Measurements from ENCODE around the gene FBXO41. TPM values are rescaled to one million over a fixed set of nuclear protein-coding genes. Genes with fewer than 3 reads are reported as not detected.

Gene FBXO41
- total and polyA plus RNA-seq, 10 of the 15 experiments (the other 5 are each of a cell fraction or from before 2014, with no cell fraction given), result 1.9 to 38.9 (median 11.3) TPM

GRCh38 chr2:73286134-73286655 lies 1.9 kb upstream of the FBXO41 start:
- H3K36me3 ChIP-seq (ENCODE audit: control insufficient read depth in 2 of 2, insufficient read depth in 2 of 2, low read length in 1 of 2), result no peaks in the 10 kb centered on the region; a peak in 1 of 4 replicates
- FAIRE-seq, result no peak
- TF ChIP-seq TARDBP (IDR thresholded peaks at IDR 0.05; ENCODE audit: borderline replicate concordance) (no peak), SUZ12 (IDR thresholded peaks at IDR 0.05; ENCODE audit: unreplicated experiment) (no peak), ZNF384 (IDR thresholded peaks at IDR 0.05; ENCODE audit: borderline replicate concordance, low read depth, low read length) (no peak)
- in situ Hi-C loops (cut with MboI) (no loop called here), intact Hi-C loops (cut with micrococcal nuclease; ENCODE audit: unreplicated experiment) (no loop called here)
- CTCF ChIA-PET, result interaction anchor here (1.0 to 1.2 kb wide), 2 partner anchors 15 to 74 kb away, joined by 3 to 4 read pairs; no protein-coding TSS in a partner anchor
- H3K79me2 ChIP-seq (ENCODE audit: control insufficient read depth, insufficient read depth, low read length), result peaks cover 35% of the 10 kb centered on the region
- SMC1A ChIA-PET (ENCODE audit: uncharacterized antibody, unreplicated experiment), result interaction anchor here (0.8 to 2.8 kb wide), 3 partner anchors 18 to 74 kb away, joined by 3 to 6 read pairs (median 5); no protein-coding TSS in a partner anchor
- WGBS (ENCODE audit: insufficient coverage, insufficient replicate concordance, low lambda C conversion rate, missing lambda C conversion rate), result 97% methylated on average over 3 of the region's 3 CpGs
- H3K4me3 ChIP-seq, result no peak overlapping the region
- DNase-seq (ENCODE audit: low read depth, low spot score), result no peak
- POLR2A ChIA-PET, result interaction anchor here (1.1 to 2.3 kb wide), 2 partner anchors 8 to 50 kb away, joined by 3 to 12 read pairs; no protein-coding TSS in a partner anchor
- peaks cover 4% of the 10 kb centered on the region; the same call in 1 of the 2 replicates for H4K20me1 ChIP-seq (ENCODE audit: control insufficient read depth, insufficient read depth)
- RAD21 ChIA-PET (ENCODE audit: unreplicated experiment), result interaction anchor here (2.1 kb wide), 1 partner anchor 10 kb away, joined by 4 read pairs; no protein-coding TSS in a partner anchor
- no peak overlapping the region for H2AFZ ChIP-seq (ENCODE audit: control insufficient read depth, low read depth, low read length)
- no TSS peak for BruUV-seq (replicated peaks)
- H3K9ac ChIP-seq (ENCODE audit: control insufficient read depth, insufficient read depth, low read length), result no peak overlapping the region
- no peak overlapping the region for H3K27ac ChIP-seq (ENCODE audit: control insufficient read depth, insufficient read depth)
- H3K4me1 ChIP-seq (ENCODE audit: control insufficient read depth, insufficient read depth, low read length), result peaks cover 11% of the 10 kb centered on the region
- H3K9me3 ChIP-seq (replicated peaks; ENCODE audit: control insufficient read depth, insufficient read depth, low read length), result no peaks in the 10 kb centered on the region
- no peak overlapping the region for H3K4me2 ChIP-seq (ENCODE audit: control insufficient read depth, insufficient read depth)
- H3K27me3 ChIP-seq (replicated peaks in 1 of 2; ENCODE audit: control insufficient read depth in 2 of 2, insufficient read depth in 2 of 2, low read length in 1 of 2), result peaks cover under 1 to 3% of the 10 kb centered on the region in 2 experiments; a peak in 3 of 4 replicates
- no peak for ATAC-seq

GRCh38 chr2:73285159-73285739 lies 971 bp upstream of the FBXO41 start:
- peak; percentile 49 for DNase-seq (ENCODE audit: low read depth, low spot score)
- H3K4me2 ChIP-seq (ENCODE audit: control insufficient read depth, insufficient read depth), result peak overlapping the region; percentile 78
- H2AFZ ChIP-seq (ENCODE audit: control insufficient read depth, low read depth, low read length), result peak overlapping the region; percentile 89
- peaks cover 11% of the 10 kb centered on the region for H3K4me1 ChIP-seq (ENCODE audit: control insufficient read depth, insufficient read depth, low read length)
- ChIA-PET POLR2A (interaction anchor here (0.8 to 2.3 kb wide), 2 partner anchors 49 to 52 kb away, joined by 3 to 12 read pairs; partner anchors contain the start of gene PRADC1), CTCF (interaction anchor here (0.7 to 1.6 kb wide), 6 partner anchors 13 to 625 kb away, joined by 3 to 8 read pairs (median 4); partner anchors contain the start of gene CCT7), RAD21 (ENCODE audit: unreplicated experiment) (interaction anchor here (1.2 to 2.1 kb wide), 4 partner anchors 8 to 108 kb away, joined by 3 to 5 read pairs (median 4); partner anchors contain the start of gene EGR4), SMC1A (ENCODE audit: uncharacterized antibody, unreplicated experiment) (interaction anchor here (0.8 to 2.8 kb wide), 4 partner anchors 9 to 75 kb away, joined by 3 to 6 read pairs (median 4); no protein-coding TSS in a partner anchor)
- H3K79me2 ChIP-seq (ENCODE audit: control insufficient read depth, insufficient read depth, low read length), result peaks cover 43% of the 10 kb centered on the region
- peak overlapping the region; percentile 80 for H3K27ac ChIP-seq (ENCODE audit: control insufficient read depth, insufficient read depth)
- 1% methylated on average over 5 of the region's 5 CpGs for WGBS (ENCODE audit: insufficient coverage, insufficient replicate concordance, low lambda C conversion rate, missing lambda C conversion rate)
- no peaks in the 10 kb centered on the region; the same call in 1 of the 2 replicates for H4K20me1 ChIP-seq (ENCODE audit: control insufficient read depth, insufficient read depth)
- intact Hi-C loops (cut with micrococcal nuclease; ENCODE audit: unreplicated experiment), result loop anchor here (2.0 kb wide), 2 partner anchors 50 to 100 kb away; partner anchors contain the start of genes ALMS1 and CCT7
- H3K36me3 ChIP-seq (ENCODE audit: control insufficient read depth in 2 of 2, insufficient read depth in 2 of 2, low read length in 1 of 2), result no peaks in the 10 kb centered on the region; a peak in 1 of 4 replicates
- FAIRE-seq, result peak; percentile 90
- H3K9ac ChIP-seq (ENCODE audit: control insufficient read depth, insufficient read depth, low read length), result peak overlapping the region; percentile 79
- H3K4me3 ChIP-seq, result peak overlapping the region; percentile 99
- H3K27me3 ChIP-seq (replicated peaks in 1 of 2; ENCODE audit: control insufficient read depth in 2 of 2, insufficient read depth in 2 of 2, low read length in 1 of 2), result no peaks in the 10 kb centered on the region
- no TSS peak for BruUV-seq (replicated peaks)
- in situ Hi-C loops (cut with MboI), result no loop called here
- ATAC-seq, result peak; percentile 74
- no peaks in the 10 kb centered on the region for H3K9me3 ChIP-seq (replicated peaks; ENCODE audit: control insufficient read depth, insufficient read depth, low read length)
- TF ChIP-seq SREBF1 (IDR thresholded peaks at IDR 0.05; ENCODE audit: low read length) (no peak), BHLHE40 (IDR thresholded peaks at IDR 0.05; ENCODE audit: borderline replicate concordance in 1 of 2, low read depth in 2 of 2, low read length in 1 of 2) (peak; percentile 56 to 73; a peak in 2 of 4 replicates), NBN (IDR thresholded peaks at IDR 0.05) (no peak; the same call in 1 of the 2 replicates), HDGF (IDR thresholded peaks at IDR 0.05) (0 out of 2 replicates have a peak, but pooled peaks have one; percentile 36), MXI1 (IDR thresholded peaks at IDR 0.05; ENCODE audit: low read depth, low read length) (peak; percentile 79), ZNF274 (IDR thresholded peaks at IDR 0.05; ENCODE audit: insufficient read depth, insufficient read length) (no peak), CREB1 (IDR thresholded peaks at IDR 0.05; ENCODE audit: low read depth) (no peak), RUNX3 (IDR thresholded peaks at IDR 0.05; ENCODE audit: low read length) (peak; percentile 69), NR2F1 (conservative IDR thresholded peaks at IDR 0.05) (peak; percentile 3; the same call in 1 of the 2 replicates), YY1 (IDR thresholded peaks at IDR 0.05; ENCODE audit: low read depth, low read length) (no peak), CBFB (IDR thresholded peaks at IDR 0.05; ENCODE audit: low read depth) (no peak), CHD4 (IDR thresholded peaks at IDR 0.05) (no peak), SREBF2 (IDR thresholded peaks at IDR 0.05; ENCODE audit: low read length) (no peak), SMARCA5 (IDR thresholded peaks at IDR 0.05) (0 out of 2 replicates have a peak, but pooled peaks have one; percentile 1), LARP7 (IDR thresholded peaks at IDR 0.05) (peak; percentile 8; the same call in 1 of the 2 replicates), RAD21 (IDR thresholded peaks at IDR 0.05; ENCODE audit: insufficient read depth, low read depth, low read length) (no peak)

All from GM12878 (cell line).